Endodermal cell (in vitro differentiated cells): ENCODE measurements around the gene ACTR6. TPM values are rescaled to one million over a fixed set of nuclear protein-coding genes. Genes with fewer than 3 reads are reported as not detected.

ENCODE experiments used
- DNase-seq: peaks from one replicate; pipeline ENCODE4 v3.0.0-alpha.2; 2017
- H3K27ac ChIP-seq: 2 replicates; pipeline ENCODE4 v1.5.1; 2013; ENCODE audit warnings: mild to moderate bottlenecking, low read depth, low read length, moderate library complexity
- H3K27me3 ChIP-seq: 2 replicates; pipeline ENCODE4 v1.6.1; 2013; ENCODE audit warnings: mild to moderate bottlenecking, low read length, moderate library complexity; ENCODE audit not compliant: insufficient read depth, control insufficient read depth, poor library complexity, severe bottlenecking
- H3K36me3 ChIP-seq: 2 replicates; pipeline ENCODE4 v1.7.0; 2013; ENCODE audit warnings: mild to moderate bottlenecking, low read length, moderate library complexity; ENCODE audit not compliant: control insufficient read depth, insufficient read depth
- H3K4me1 ChIP-seq: one replicate; pipeline ENCODE4 v1.7.0; 2013; ENCODE audit warnings: low read length; ENCODE audit not compliant: control insufficient read depth, insufficient read depth
- H3K4me3 ChIP-seq: 2 replicates; pipeline ENCODE4 v1.5.1; 2013; ENCODE audit warnings: mild to moderate bottlenecking, low read length, moderate library complexity
- H3K9ac ChIP-seq: 2 replicates; pipeline ENCODE4 v1.6.1; 2013; ENCODE audit warnings: mild to moderate bottlenecking, low read length, moderate library complexity; ENCODE audit not compliant: poor library complexity, severe bottlenecking; ENCODE audit errors: extremely low read depth
- H3K9me3 ChIP-seq: 2 replicates; pipeline ENCODE4 v1.6.1; 2013; ENCODE audit warnings: mild to moderate bottlenecking, low read length, moderate library complexity; ENCODE audit not compliant: control insufficient read depth
- H3K27ac Mint-ChIP-seq: 2 replicates; pipeline ENCODE4 v1.8.0; 2020; ENCODE audit warnings: mixed read lengths
- H3K27me3 Mint-ChIP-seq: 2 replicates; pipeline ENCODE4 v1.8.0; 2021; ENCODE audit warnings: mild to moderate bottlenecking, mixed read lengths; ENCODE audit not compliant: insufficient read depth
- H3K36me3 Mint-ChIP-seq: 2 replicates; pipeline ENCODE4 v1.8.0; 2020; ENCODE audit warnings: low read depth, mixed read lengths
- H3K4me1 Mint-ChIP-seq: 2 replicates; pipeline ENCODE4 v1.8.0; 2020; ENCODE audit warnings: mixed read lengths
- H3K4me3 Mint-ChIP-seq: 2 replicates; pipeline ENCODE4 v1.8.0; 2020; ENCODE audit warnings: mild to moderate bottlenecking, moderate library complexity, mixed read lengths
- H3K9me3 Mint-ChIP-seq: 2 replicates; pipeline ENCODE4 v1.8.0; 2020; ENCODE audit warnings: mild to moderate bottlenecking, mixed read lengths
- CTCF ChIP-seq: fragments of 200-600 bp; sonication (generic); conservative IDR thresholded peaks from 2 replicates; pipeline ENCODE4 v1.5.0; 2021; ENCODE audit warnings: antibody characterized with exemption, mild to moderate bottlenecking
- WGBS, 2 experiments: methylation state at CpG; one replicate each; pipeline versions ENCODE4 v1.1.5 to v1.1.7; 2013; ENCODE audit warnings: missing lambda C conversion rate in 2 of 2, mixed read lengths in 1 of 2; ENCODE audit not compliant: insufficient coverage in 1 of 2, insufficient read length in 1 of 2; 5-methylcytosine and 5-hydroxymethylcytosine counted together
- total RNA-seq, 2 donors: library from RNA; stranded (reverse); fragmentation: NEBNext Ultra II Directional in 1 of 2; extraction: Animal tissue kit (Norgen Biotek cat#: 25700) in 1 of 2; gene quantifications; 2 replicates in 1 of 2; 3 replicates in 1 of 2; pipeline ENCODE4 v1.2.1, GENCODE V29; 2021

The ACTR6 gene
- total RNA-seq, 2 donors from 2014 or later, result 39.4 to 47.8 TPM

- no peak for TF ChIP-seq CTCF
- Mint-ChIP-seq H3K27ac (no peak overlapping the region), H3K27me3 (no peaks in the 10 kb centered on the region), H3K4me3 (no peak overlapping the region), H3K9me3 (no peaks in the 10 kb centered on the region), H3K36me3 (peaks cover 3% of the 10 kb centered on the region), H3K4me1 (peaks cover 12% of the 10 kb centered on the region)
- H3K4me3 ChIP-seq, result no peak overlapping the region
- H3K4me1 ChIP-seq, result no peaks in the 10 kb centered on the region
- H3K9me3 ChIP-seq, result no peaks in the 10 kb centered on the region
- no peak for DNase-seq
- no peaks in the 10 kb centered on the region for H3K36me3 ChIP-seq
- no peak overlapping the region for H3K9ac ChIP-seq
- H3K27me3 ChIP-seq, result no peaks in the 10 kb centered on the region
- H3K27ac ChIP-seq, result no peak overlapping the region
- WGBS, 2 experiments, result 95 to 100% methylated on average over 1 of the region's 1 CpG
These were observed 52.8 kb downstream of the ACTR6 start for GRCh38 chr12:100253437-100253836.

GRCh38 chr12:100254876-100255275 is 54.3 kb downstream of the ACTR6 start:
- Histone ChIP-seq H3K9me3 (no peaks in the 10 kb centered on the region), H3K4me3 (no peak overlapping the region), H3K4me1 (no peaks in the 10 kb centered on the region), H3K27ac (no peak overlapping the region), H3K9ac (no peak overlapping the region), H3K36me3 (no peaks in the 10 kb centered on the region), H3K27me3 (no peaks in the 10 kb centered on the region)
- Mint-ChIP-seq H3K36me3 (peaks cover 3% of the 10 kb centered on the region), H3K9me3 (no peaks in the 10 kb centered on the region), H3K4me1 (peaks cover 9% of the 10 kb centered on the region), H3K27me3 (no peaks in the 10 kb centered on the region), H3K27ac (no peak overlapping the region), H3K4me3 (no peak overlapping the region)
- no peak for DNase-seq
- TF ChIP-seq CTCF, result no peak
- WGBS, 2 experiments, result 90 to 100% methylated on average over 1 of the region's 1 CpG

DNA sequence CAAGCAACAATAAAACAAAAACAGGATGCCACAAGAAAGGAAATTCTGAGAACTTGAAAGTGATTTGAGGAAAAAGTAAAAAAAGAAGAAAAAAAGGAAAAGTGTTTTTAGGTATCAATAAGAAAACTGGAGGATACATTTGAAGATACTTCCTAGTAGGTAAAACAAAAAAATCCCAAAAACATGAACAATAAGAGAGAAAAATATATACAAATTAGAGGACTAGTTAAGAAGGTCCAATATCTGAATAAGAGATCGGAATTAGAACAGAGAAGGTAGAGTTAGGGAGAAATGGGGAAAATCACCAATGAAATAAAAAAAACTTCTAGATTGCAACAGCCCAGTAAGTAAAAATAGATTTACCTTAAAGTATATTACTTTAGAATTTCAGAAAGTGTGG is 57.5 kb downstream of the ACTR6 start:
- Mint-ChIP-seq H3K36me3 (no peaks in the 10 kb centered on the region), H3K27ac (no peak overlapping the region), H3K4me1 (peaks cover 17% of the 10 kb centered on the region), H3K9me3 (no peaks in the 10 kb centered on the region), H3K4me3 (no peak overlapping the region), H3K27me3 (no peaks in the 10 kb centered on the region)
- no peak overlapping the region for H3K4me3 ChIP-seq
- no peak for TF ChIP-seq CTCF
- H3K4me1 ChIP-seq, result no peaks in the 10 kb centered on the region
- no peaks in the 10 kb centered on the region for H3K36me3 ChIP-seq
- H3K27ac ChIP-seq, result no peak overlapping the region
- WGBS, 2 experiments, result no CpG with 5 or more reads among the region's 1 CpG
- H3K9ac ChIP-seq, result no peak overlapping the region
- no peaks in the 10 kb centered on the region for H3K9me3 ChIP-seq
- no peaks in the 10 kb centered on the region for H3K27me3 ChIP-seq
- DNase-seq, result no peak
